Measurements from ENCODE around the gene ALDOC.

Gene ALDOC

DNA sequence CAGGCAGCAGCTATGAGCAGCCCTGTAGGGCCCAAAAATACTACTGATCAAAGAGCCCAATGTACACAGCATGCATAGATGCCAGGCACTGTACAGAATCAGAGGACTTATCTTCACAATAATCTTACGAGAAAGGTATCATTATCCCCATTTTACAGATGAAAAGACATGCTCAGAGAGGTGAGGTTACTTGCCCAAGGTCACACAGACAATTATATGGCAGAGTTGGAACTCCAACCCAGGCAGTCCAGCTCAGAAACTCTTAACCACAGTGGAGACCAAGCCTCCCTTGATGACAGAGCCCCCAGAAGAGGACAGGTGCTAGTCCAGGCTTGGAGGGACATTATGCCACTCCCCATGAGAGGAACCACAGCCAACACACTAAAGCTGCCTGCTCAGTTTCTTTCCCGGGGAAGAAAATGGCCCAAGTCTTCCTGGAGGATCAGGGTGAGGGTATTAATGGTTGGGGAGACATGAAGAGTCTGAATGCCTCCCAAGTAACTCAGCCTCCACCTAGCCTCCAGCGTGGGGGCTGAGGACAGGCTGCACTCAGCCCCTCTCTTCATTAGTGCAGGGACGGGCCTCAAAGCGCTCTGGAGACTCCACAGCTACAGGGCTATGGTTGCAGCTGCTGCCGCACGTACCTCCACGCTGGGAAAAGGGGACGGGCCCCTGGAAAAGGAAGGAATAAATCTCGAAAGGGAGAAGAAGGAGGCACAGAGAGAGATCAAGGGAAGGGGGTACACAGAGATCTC is 25.1 kb downstream of the ALDOC start:
- DNase-seq: no peak

DNA sequence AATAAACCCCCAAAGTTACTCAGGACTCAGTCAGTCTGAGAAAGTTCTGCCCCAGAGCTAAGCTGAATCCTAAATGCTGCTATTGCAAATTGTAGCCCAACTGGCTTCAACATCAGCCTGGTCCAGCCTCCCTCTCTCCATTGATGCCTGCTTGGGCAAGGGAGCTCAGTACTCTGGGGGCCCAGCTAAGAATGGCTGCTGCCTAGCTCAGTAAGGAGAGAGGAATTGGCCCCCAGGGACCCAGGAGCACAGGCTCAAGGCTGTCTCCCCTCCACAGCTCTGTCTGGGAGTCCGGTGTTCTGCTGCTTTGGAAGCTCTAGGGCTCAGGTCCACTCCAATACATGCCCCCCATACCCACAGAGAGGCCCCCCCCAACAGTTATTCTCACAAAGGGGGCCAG is 25.8 kb downstream of the ALDOC start:
- DNase-seq: no peak

GRCh38 chr17:28549236-28550132 is 27.2 kb downstream of the ALDOC start:
- no peak for DNase-seq

DNA sequence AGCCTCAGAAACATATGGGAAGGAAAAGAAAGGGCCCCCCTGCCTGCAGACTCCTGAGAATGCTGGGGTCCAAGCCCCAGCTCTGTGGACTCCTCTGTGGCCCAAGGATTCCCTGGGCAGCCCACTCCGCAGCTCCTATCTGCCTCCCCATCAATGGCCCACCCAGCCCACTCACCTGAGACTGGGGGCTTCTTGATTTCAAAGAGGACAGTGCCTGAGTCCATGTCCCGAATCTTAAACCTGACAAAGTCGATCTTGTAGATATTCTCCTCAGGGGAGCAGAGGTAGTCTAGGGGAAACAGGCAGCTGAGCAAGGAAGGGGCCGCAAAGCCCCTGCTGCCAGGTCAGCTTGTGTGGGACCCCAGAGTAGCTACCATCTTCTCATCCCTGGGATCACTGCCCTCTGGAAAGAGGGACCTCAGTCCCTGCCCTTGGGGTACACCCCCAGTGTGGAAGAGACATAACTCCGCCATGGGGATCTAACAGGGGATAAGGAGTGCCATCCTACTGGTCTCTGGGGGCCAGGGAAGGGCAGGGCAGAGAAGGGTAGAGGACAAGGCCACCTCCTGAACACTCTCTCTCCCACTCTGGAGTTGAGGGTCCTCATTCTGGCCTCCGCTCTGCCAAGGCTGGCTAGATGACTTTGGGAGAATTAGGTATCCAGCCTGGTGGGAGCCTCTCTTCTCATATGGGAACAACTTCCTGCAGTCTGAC is 28.1 kb downstream of the ALDOC start:
- DNase-seq: no peak

- peak; percentile 28 to 46 for DNase-seq
Observed at GRCh38 chr17:28547623-28548416, 28.9 kb downstream of the ALDOC start.

DNA sequence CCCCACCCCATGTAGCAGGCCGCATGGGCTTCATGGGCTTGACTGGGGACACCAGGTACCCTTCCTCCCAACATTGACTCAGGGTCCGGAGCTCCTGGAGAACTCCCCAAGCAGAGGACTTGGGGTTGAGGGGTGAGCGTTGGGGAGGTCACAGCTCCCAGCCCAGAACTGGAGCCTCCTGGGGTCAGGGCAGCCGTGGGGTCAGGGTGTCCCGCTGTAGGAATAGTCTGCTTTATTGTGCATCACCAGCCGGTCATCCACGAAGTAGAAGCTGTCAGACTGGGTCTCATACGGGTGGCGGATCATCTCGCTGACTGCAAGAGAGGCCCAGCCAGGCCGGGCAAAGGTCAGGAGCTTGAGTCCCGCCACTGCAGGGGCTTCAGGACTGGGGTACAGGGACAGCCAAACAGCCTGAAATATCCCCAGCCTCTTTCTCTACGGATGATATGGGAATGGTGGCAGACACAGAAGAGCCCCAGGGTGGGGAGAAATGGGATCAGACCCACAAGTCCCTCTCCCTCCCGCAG is 29.5 kb downstream of the ALDOC start:
- no peak for DNase-seq

DNA sequence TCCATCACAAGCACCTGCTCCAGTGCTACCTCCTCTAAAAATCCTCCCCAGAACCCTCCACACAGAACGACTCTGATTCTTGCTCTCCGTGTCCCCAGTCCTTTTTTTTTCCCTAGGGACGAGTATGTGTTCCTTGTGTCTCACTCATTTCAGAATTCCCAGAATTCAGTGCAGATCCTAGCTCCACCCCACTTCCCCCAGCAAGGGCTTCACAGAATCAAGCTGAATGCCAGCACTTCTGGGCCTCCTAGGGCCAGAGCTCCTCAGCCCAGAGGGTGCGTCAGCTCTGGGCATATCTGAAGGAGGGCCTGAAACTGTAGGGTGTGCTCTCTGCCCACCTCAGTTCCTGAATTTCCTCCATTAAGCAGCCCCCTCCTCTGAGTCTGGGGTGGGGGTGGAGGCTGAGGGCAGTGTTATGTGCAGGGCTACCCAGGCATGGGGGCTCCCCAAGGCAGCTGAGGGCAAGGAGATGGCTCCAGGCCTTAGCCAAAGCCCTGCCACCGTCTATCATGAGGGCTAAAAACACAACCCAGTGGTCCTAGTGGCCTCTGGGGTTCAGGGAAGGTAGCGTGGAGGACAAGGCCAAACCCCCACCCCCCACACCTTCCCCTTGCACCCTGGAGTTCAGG is 30.8 kb downstream of the ALDOC start:
- no peak for DNase-seq

DNA sequence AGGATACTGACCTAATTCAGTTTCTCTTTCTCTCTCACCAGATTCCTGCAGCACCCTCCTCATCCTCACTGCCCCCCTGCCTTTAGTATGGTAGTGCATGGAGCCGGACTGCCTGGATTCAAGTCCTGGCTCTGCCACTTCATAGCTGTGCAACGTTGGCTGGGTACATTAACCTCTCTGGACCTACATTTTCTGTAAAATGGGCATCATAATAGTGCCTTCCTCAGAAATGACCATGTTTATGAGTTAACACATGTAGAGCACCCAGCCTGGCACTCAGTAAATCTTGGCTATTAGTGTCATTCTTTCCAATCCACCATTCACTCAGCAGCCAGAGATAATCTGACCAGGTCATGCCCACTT is 31.6 kb downstream of the ALDOC start:
- no peak for DNase-seq

DNA sequence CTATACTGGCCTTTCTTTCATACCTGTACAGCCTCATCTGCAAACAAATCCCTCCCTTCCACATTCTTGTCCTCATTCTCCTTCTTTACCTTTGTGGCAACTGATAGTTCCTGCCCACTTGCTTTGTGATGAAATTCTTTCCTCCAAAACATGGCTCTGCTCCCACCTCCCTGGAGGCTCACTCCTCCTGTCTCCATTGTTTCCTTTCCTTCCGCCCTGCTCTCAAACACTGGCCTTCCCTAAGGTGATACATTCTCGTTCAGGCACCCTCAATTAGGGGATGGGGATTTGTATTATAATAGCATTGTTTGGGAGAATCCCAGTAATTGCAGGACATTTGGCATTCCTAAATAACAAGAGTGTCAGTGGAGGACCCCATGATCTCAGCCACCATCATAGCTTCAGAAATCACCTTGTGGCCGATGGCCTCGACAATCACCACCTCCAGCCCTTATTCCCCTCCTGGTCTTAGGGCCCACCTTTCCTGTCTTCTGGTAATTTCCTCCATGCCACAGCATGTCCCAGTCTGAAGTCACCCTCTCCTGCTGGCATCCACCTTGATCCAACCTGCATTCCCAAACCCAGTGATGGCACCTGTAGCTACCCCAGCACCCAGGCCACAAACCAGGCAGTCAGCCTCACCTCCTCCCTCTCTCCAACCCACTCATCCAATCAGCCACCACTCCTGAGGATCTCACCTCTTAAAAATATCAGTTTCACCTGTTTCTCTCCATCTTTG is 32.1 kb downstream of the ALDOC start:
- no peak for DNase-seq

GRCh38 chr17:28541439-28541838 is 35.3 kb downstream of the ALDOC start:
- no peak for DNase-seq

DNA sequence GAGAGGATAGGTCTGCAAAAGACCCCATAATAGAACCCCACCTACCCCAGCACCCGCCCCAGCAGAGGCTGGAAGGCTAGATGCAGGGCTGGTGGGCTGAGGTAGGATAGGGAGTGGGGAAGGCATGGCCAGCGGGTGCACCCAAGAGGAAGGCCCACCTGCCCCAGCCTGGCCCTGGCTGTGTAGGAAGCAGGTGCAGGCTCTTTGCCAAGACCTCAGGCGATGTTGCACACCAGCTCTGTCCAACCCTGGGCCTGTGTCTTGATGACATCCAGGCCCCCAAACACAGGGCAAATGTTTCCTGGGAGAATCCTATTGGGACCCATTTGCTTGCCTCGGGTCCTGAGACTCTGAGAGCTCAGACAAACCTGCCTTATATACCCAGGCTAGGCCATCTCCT is 36.5 kb downstream of the ALDOC start:
- no peak for DNase-seq

- DNase-seq: no peak
Observed at GRCh38 chr17:28538296-28538895, 38.3 kb downstream of the ALDOC start.

- DNase-seq: no peak
Observed at GRCh38 chr17:28537219-28537610, 39.5 kb downstream of the ALDOC start.

GRCh38 chr17:28536532-28537218 is 40.0 kb downstream of the ALDOC start:
- DNase-seq: no peak

GRCh38 chr17:28534740-28535375 is 41.8 kb downstream of the ALDOC start:
- DNase-seq: no peak

GRCh38 chr17:28533091-28533807 is 43.4 kb downstream of the ALDOC start:
- no peak for DNase-seq

- no peak for DNase-seq
Observed at GRCh38 chr17:28532050-28532960, 44.4 kb downstream of the ALDOC start.

- DNase-seq: no peak
Observed at GRCh38 chr17:28530926-28531325, 45.8 kb downstream of the ALDOC start.
